Thyroid gland (tissue), 4 donors: ENCODE measurements around the gene KSR1.

Experiments used
- CTCF ChIP-seq, 6 experiments: fragments of 200-600 bp in 3 of 6; fragments of 450-650 bp in 3 of 6; sonication (generic) in 3 of 6; IDR thresholded peaks; one replicate each; pipeline ENCODE4 v1.5.1; 2016 to 2019; ENCODE audit warnings: antibody characterized with exemption in 6 of 6, mild to moderate bottlenecking in 2 of 6, inconsistent platforms in 1 of 6, moderate library complexity in 1 of 6
- POLR2A ChIP-seq, 2 donors: fragments of 450-650 bp; IDR thresholded peaks; one replicate each; pipeline ENCODE4 v1.6.1; 2017; ENCODE audit warnings: antibody characterized with exemption in 2 of 2, mild to moderate bottlenecking in 2 of 2, moderate library complexity in 1 of 2

GRCh38 chr17:27601069-27601974, 145.1 kb downstream of the KSR1 start:
- TF ChIP-seq CTCF (IDR thresholded peaks at IDR 0.05) = peak; percentile 90 to 94 (median 93)
- no peak for TF ChIP-seq POLR2A (IDR thresholded peaks at IDR 0.05)
